SK-N-DZ (cell line): Measurements from ENCODE around the gene ZNF525.
"Not testable (repeated sequence)": the region's sequence is repeated elsewhere in the genome, so short reads cannot be mapped to it uniquely, and the experiment has no call there.

Source experiments
- DNase-seq: peaks from one replicate; pipeline ENCODE4 v3.0.0-alpha.2; 2015; ENCODE audit warnings: low spot score
- small RNA-seq, 2 experiments: library from RNA; depleted of rRNA; stranded (forward); fragments of <200 nt; gene quantifications; one replicate each; pipeline ENCODE3, GENCODE V24; 2014

ZNF525 gene

GRCh38 chr19:53395840-53396524 lies 30.5 kb downstream of the ZNF525 start:
- DNase-seq: not testable (repeated sequence)

GRCh38 chr19:53396525-53396868 lies 31.0 kb downstream of the ZNF525 start:
- DNase-seq: no peak

GRCh38 chr19:53397918-53398317 lies 32.4 kb downstream of the ZNF525 start:
- DNase-seq: not testable (repeated sequence)

- DNase-seq: no peak
Measured at GRCh38 chr19:53409505-53410204, 44.1 kb downstream of the ZNF525 start.

- DNase-seq: not testable (repeated sequence)
Measured at GRCh38 chr19:53420520-53421315, 55.2 kb downstream of the ZNF525 start.

GRCh38 chr19:53422551-53422950 lies 57.0 kb downstream of the ZNF525 start:
- peak; percentile 5 for DNase-seq

GRCh38 chr19:53423074-53423473 lies 57.6 kb downstream of the ZNF525 start:
- DNase-seq: peak; percentile 6

- DNase-seq: peak; percentile 15
Measured at GRCh38 chr19:53423680-53424079, 58.2 kb downstream of the ZNF525 start.

- DNase-seq: peak; percentile 53
Measured at GRCh38 chr19:53424968-53425597, 59.6 kb downstream of the ZNF525 start.

GRCh38 chr19:53431399-53432087 lies 66.0 kb downstream of the ZNF525 start, which contains the start of gene ZNF761:
Gene ZNF761 (plus strand): TSS chr19:53431984. CDS start chr19:53447269, 15,285 bp downstream.
- peak; percentile 70 for DNase-seq

GRCh38 chr19:53432088-53432661 lies 66.7 kb downstream of the ZNF525 start:
- DNase-seq: peak; percentile 1

Small RNAs within 50 kb of the gene (small RNA-seq; reads per million reads assigned to genes)
- 0 reads per million in 2 experiments for gene RPL39P36
